ENCODE results near the gene TBC1D17. TPM values are rescaled to one million over a fixed set of nuclear protein-coding genes. Genes with fewer than 3 reads are reported as not detected.

TBC1D17 gene
- total and polyA plus RNA-seq, 2 of the 13 experiments (the other 11 are each of a cell fraction or from before 2014, with no cell fraction given) = 9.7 to 16.9 TPM

GRCh38 chr19:49912965-49913685, 35.6 kb downstream of the TBC1D17 start (continued):
- no peak for TF ChIP-seq BCLAF1 (IDR thresholded peaks at IDR 0.05)
- no peak for TF ChIP-seq HOXD1 (CRISPR knock-in tag; IDR thresholded peaks at IDR 0.05)
- 0 out of 2 replicates have a peak, but pooled peaks have one; percentile 6 for TF ChIP-seq ZFX (CRISPR knock-in tag; IDR thresholded peaks at IDR 0.05; ENCODE audit: low read depth)
- 0 out of 2 replicates have a peak, but pooled peaks have one; percentile 48 for TF ChIP-seq PATZ1 (CRISPR knock-in tag; IDR thresholded peaks at IDR 0.05)
- TF ChIP-seq ZBTB1 (CRISPR knock-in tag; IDR thresholded peaks at IDR 0.05; ENCODE audit: borderline replicate concordance) = no peak
- peak; percentile 43 for TF ChIP-seq PAXIP1 (CRISPR knock-in tag; conservative IDR thresholded peaks at IDR 0.05)
- TF ChIP-seq ZNF549 (CRISPR knock-in tag; IDR thresholded peaks at IDR 0.05) = no peak
- no peak for TF ChIP-seq PBX3 (CRISPR knock-in tag; IDR thresholded peaks at IDR 0.05; ENCODE audit: borderline replicate concordance)
- 0 out of 2 replicates have a peak, but pooled peaks have one; percentile 5 for TF ChIP-seq ZNF770 (CRISPR knock-in tag; IDR thresholded peaks at IDR 0.05)
